Measurements from ENCODE around the gene CCDC57. TPM values are rescaled to one million over a fixed set of nuclear protein-coding genes. Genes with fewer than 3 reads are reported as not detected.

Gene CCDC57
- total and polyA plus RNA-seq, 9 of the 15 experiments (the other 6 are each of a cell fraction or from before 2014, with no cell fraction given), result 0.83 to 36.2 (median 13.6) TPM

DNA sequence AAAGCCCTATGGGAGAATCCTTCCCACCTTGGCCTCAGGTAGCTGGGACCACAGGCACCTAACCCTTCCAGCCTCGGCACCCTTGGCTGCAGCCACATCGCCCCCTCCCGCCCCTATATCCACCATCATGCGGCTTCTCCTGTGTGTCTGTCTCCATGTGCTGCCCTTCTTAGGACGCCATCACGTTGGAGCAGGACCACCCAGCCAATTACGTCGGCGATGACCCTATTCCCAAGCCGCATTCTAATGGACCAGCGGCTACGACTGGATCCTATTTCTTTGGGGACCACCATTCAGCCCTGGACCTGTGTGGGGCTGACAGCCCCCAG lies 3.3 kb upstream of the CCDC57 start:
- ATAC-seq (no peak), FAIRE-seq (no peak), DNase-seq (ENCODE audit: extremely low read depth in 1 of 4, low spot score in 3 of 4) (no peak)
- Histone ChIP-seq H3K27me3 (ENCODE audit: control insufficient read depth in 2 of 2, insufficient read depth in 2 of 2, low read length in 2 of 2) (no peaks in the 10 kb centered on the region), H3K79me2 (ENCODE audit: control insufficient read depth, insufficient read depth, low read length) (peaks cover 26% of the 10 kb centered on the region), H3K9ac (ENCODE audit: insufficient read depth in 1 of 2, low read depth in 2 of 2, low read length in 2 of 2) (peak overlapping the region; percentile 78 to 92; a peak in 3 of 4 replicates), H3K9me1 (ENCODE audit: control insufficient read depth, insufficient read depth, low read length) (no peaks in the 10 kb centered on the region), H3K36me3 (ENCODE audit: control insufficient read depth, insufficient read depth, low read length) (no peaks in the 10 kb centered on the region), H3K4me3 (no peak overlapping the region), H3K4me2 (ENCODE audit: insufficient read depth, low read length) (no peak overlapping the region), H3K9me3 (replicated peaks; ENCODE audit: control insufficient read depth, insufficient read depth, low read depth, low read length) (no peaks in the 10 kb centered on the region), H3K4me1 (replicated peaks in 1 of 2; ENCODE audit: control insufficient read depth in 2 of 2, insufficient read depth in 2 of 2, low read length in 2 of 2) (peaks cover 50 to 75% of the 10 kb centered on the region in 2 experiments), H4K20me1 (replicated peaks; ENCODE audit: control insufficient read depth, insufficient read depth, low read length) (no peaks in the 10 kb centered on the region), H3K27ac (ENCODE audit: extremely low read depth, low read depth, low read length) (peak overlapping the region; percentile 98), H2AFZ (ENCODE audit: low read depth, low read length) (no peak overlapping the region)
- intact Hi-C loops (cut with micrococcal nuclease) (no loop called here), in situ Hi-C loops (cut with MboI) (no loop called here)
- ChIA-PET POLR2A (interaction anchor here (0.6 kb wide), 1 partner anchor 16 kb away, joined by 3 read pairs; no protein-coding TSS in a partner anchor), CTCF (ENCODE audit: low intra/inter-chr PET ratio) (no interaction called here)
- TF ChIP-seq POLR2A (conservative IDR thresholded peaks at IDR 0.05) (no peak), PURB (CRISPR knock-in tag; IDR thresholded peaks at IDR 0.05; ENCODE audit: low read depth) (0 out of 2 replicates have a peak, but pooled peaks have one; percentile 35)
- whole genome bisulfite sequencing (ENCODE audit: insufficient coverage, low coverage, missing lambda C conversion rate), result 100% methylated on average over 2 of the region's 12 CpGs
- BruUV-seq (replicated peaks), result no TSS peak

DNA sequence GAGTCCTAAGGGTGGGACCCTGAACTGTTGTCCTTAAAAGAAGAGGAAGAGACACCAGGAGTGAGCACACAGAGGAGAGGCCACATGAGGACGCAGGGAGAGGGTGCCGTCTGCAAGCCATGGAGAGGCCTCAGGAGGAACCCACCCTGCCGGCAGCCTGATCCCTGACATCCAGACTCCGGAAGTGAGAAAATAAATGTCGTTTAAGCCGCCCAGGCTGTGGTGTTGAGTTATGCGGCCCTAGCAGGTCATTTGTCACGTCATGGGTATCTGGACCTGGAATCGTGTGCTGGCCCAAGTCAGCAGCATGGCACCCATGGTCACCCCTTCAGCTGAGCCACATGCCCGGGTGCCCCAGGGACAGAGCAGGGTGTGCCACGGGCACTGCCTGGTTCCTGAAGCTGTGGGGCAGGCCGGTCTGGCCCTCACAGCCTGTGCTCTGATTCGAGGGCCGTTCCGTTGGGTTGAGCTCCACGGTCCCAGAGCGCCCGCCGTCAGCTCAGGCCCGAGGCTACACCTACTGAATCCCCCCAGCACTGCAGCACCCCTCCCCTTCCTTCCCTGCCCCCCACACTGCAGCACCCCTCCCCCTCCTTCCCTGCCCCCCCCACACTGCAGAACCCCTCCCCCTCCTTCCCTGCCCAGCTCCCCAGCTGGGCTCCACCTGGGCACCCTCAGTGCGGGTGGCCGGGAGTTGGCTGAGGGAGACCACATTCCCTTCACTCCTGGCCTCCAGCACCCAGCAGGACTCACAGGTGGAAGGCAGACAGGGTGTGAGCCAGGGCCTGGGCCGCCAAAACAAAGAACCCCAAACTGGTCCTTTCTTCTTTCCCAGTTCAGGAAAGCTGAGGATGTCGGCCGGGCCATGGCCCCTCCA lies 2.7 kb upstream of the CCDC57 start:
- in situ Hi-C loops (cut with MboI), result no loop called here
- intact Hi-C loops (cut with micrococcal nuclease), result no loop called here
- Histone ChIP-seq H3K9me3 (replicated peaks; ENCODE audit: control insufficient read depth, insufficient read depth, low read depth, low read length) (no peaks in the 10 kb centered on the region), H3K4me2 (ENCODE audit: insufficient read depth, low read length) (peak overlapping the region; percentile 43), H3K27ac (ENCODE audit: extremely low read depth, low read depth, low read length) (peak overlapping the region; percentile 98), H3K4me3 (no peak overlapping the region), H3K79me2 (ENCODE audit: control insufficient read depth, insufficient read depth, low read length) (peaks cover 26% of the 10 kb centered on the region), H3K9me1 (ENCODE audit: control insufficient read depth, insufficient read depth, low read length) (no peaks in the 10 kb centered on the region), H3K9ac (ENCODE audit: insufficient read depth in 1 of 2, low read depth in 2 of 2, low read length in 2 of 2) (peak overlapping the region; percentile 78 to 92), H2AFZ (ENCODE audit: low read depth, low read length) (peak overlapping the region; percentile 73), H3K27me3 (ENCODE audit: control insufficient read depth in 2 of 2, insufficient read depth in 2 of 2, low read length in 2 of 2) (no peaks in the 10 kb centered on the region), H4K20me1 (replicated peaks; ENCODE audit: control insufficient read depth, insufficient read depth, low read length) (no peaks in the 10 kb centered on the region), H3K4me1 (replicated peaks in 1 of 2; ENCODE audit: control insufficient read depth in 2 of 2, insufficient read depth in 2 of 2, low read length in 2 of 2) (peaks cover 50 to 75% of the 10 kb centered on the region in 2 experiments), H3K36me3 (ENCODE audit: control insufficient read depth, insufficient read depth, low read length) (no peaks in the 10 kb centered on the region)
- DNase-seq (ENCODE audit: extremely low read depth in 1 of 4, low spot score in 3 of 4) (peak; percentile 55 to 69 (median 66)), ATAC-seq (no peak), FAIRE-seq (peak; percentile 82)
- ChIA-PET CTCF (ENCODE audit: low intra/inter-chr PET ratio) (no interaction called here), POLR2A (interaction anchor here (0.6 kb wide), 2 partner anchors 16 to 230 kb away, joined by 3 to 4 read pairs; no protein-coding TSS in a partner anchor)
- 55% methylated on average over 20 of the region's 25 CpGs for WGBS (ENCODE audit: insufficient coverage, low coverage, missing lambda C conversion rate)
- BruUV-seq (replicated peaks), result no TSS peak
- 0 out of 2 replicates have a peak, but pooled peaks have one; percentile 28 for TF ChIP-seq ZNF121 (CRISPR knock-in tag; conservative IDR thresholded peaks at IDR 0.05)
- peak; percentile 51; the same call in 1 of the 2 replicates for TF ChIP-seq ETV1 (tag; conservative IDR thresholded peaks at IDR 0.05; ENCODE audit: low read depth)
- TF ChIP-seq ZBTB7A (IDR thresholded peaks at IDR 0.05; ENCODE audit: borderline replicate concordance, control insufficient read depth, low read depth, low read length), result 0 out of 2 replicates have a peak, but pooled peaks have one; percentile 22
- TF ChIP-seq ELF1 (tag; IDR thresholded peaks at IDR 0.05), result peak; percentile 38; the same call in 1 of the 2 replicates
- TF ChIP-seq, protein P1, sequence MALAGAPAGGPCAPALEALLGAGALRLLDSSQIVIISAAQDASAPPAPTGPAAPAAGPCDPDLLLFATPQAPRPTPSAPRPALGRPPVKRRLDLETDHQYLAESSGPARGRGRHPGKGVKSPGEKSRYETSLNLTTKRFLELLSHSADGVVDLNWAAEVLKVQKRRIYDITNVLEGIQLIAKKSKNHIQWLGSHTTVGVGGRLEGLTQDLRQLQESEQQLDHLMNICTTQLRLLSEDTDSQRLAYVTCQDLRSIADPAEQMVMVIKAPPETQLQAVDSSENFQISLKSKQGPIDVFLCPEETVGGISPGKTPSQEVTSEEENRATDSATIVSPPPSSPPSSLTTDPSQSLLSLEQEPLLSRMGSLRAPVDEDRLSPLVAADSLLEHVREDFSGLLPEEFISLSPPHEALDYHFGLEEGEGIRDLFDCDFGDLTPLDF (CRISPR knock-in tag; IDR thresholded peaks at IDR 0.05), result no peak
- no peak for TF ChIP-seq NFIX (CRISPR knock-in tag; IDR thresholded peaks at IDR 0.05; ENCODE audit: low read depth)
- TF ChIP-seq, protein P2, sequence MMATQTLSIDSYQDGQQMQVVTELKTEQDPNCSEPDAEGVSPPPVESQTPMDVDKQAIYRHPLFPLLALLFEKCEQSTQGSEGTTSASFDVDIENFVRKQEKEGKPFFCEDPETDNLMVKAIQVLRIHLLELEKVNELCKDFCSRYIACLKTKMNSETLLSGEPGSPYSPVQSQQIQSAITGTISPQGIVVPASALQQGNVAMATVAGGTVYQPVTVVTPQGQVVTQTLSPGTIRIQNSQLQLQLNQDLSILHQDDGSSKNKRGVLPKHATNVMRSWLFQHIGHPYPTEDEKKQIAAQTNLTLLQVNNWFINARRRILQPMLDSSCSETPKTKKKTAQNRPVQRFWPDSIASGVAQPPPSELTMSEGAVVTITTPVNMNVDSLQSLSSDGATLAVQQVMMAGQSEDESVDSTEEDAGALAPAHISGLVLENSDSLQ (IDR thresholded peaks at IDR 0.05), result no peak
- TF ChIP-seq GABPA (tag; conservative IDR thresholded peaks at IDR 0.05; ENCODE audit: low read depth), result peak; percentile 26; the same call in 1 of the 2 replicates
- no peak for TF ChIP-seq GTF2F1 (IDR thresholded peaks at IDR 0.05; ENCODE audit: low read depth, low read length)
- no peak for TF ChIP-seq FIP1L1 (IDR thresholded peaks at IDR 0.05; ENCODE audit: low read depth, low read length, poor library complexity, severe bottlenecking)
